NCI-H774 (cell line): Measurements from ENCODE around the gene KLHL36.

ENCODE experiments used
- DNase-seq: peaks from one replicate; lab custom pipeline; 2025; lab: John Stamatoyannopoulos, UW

The KLHL36 gene

GRCh38 chr16:84647828-84648594 lies at the start of gene KLHL36:
Gene KLHL36 (plus strand): TSS chr16:84648511. CDS start chr16:84650868, 2,357 bp downstream.
- no peak for DNase-seq

- no peak for DNase-seq
Measured at GRCh38 chr16:84599521-84600202, 48.6 kb upstream of the KLHL36 start.

GRCh38 chr16:84600343-84601229 lies 47.7 kb upstream of the KLHL36 start:
- no peak for DNase-seq

GRCh38 chr16:84603140-84603816 lies 45.0 kb upstream of the KLHL36 start:
- no peak for DNase-seq

GRCh38 chr16:84603940-84604339 lies 44.4 kb upstream of the KLHL36 start:
- no peak for DNase-seq

- no peak for DNase-seq
Measured at GRCh38 chr16:84604477-84605013, 43.8 kb upstream of the KLHL36 start.

GRCh38 chr16:84605339-84605848 lies 42.9 kb upstream of the KLHL36 start:
- DNase-seq, result no peak

- DNase-seq, result no peak
Measured at GRCh38 chr16:84606081-84606875, 42.0 kb upstream of the KLHL36 start.

GRCh38 chr16:84607061-84607460 lies 41.2 kb upstream of the KLHL36 start:
- DNase-seq, result no peak

- no peak for DNase-seq
Measured at GRCh38 chr16:84607694-84608093, 40.6 kb upstream of the KLHL36 start.

GRCh38 chr16:84608282-84608681 lies 40.0 kb upstream of the KLHL36 start:
- DNase-seq, result no peak

- DNase-seq, result no peak
Measured at GRCh38 chr16:84609563-84610177, 38.6 kb upstream of the KLHL36 start.

GRCh38 chr16:84610376-84610775 lies 37.9 kb upstream of the KLHL36 start:
- DNase-seq, result no peak

- no peak for DNase-seq
Measured at GRCh38 chr16:84611041-84611440, 37.3 kb upstream of the KLHL36 start.

- DNase-seq, result no peak
Measured at GRCh38 chr16:84612686-84613085, 35.6 kb upstream of the KLHL36 start.

- DNase-seq, result no peak
Measured at GRCh38 chr16:84613408-84614072, 34.8 kb upstream of the KLHL36 start.

GRCh38 chr16:84614073-84614459 lies 34.2 kb upstream of the KLHL36 start:
- no peak for DNase-seq

GRCh38 chr16:84614623-84614967 lies 33.7 kb upstream of the KLHL36 start:
- DNase-seq, result no peak

- no peak for DNase-seq
Measured at GRCh38 chr16:84614968-84615813, 33.1 kb upstream of the KLHL36 start.
